Stimulated activated CD4-positive, alpha-beta T cell treated with anti-CD3 and anti-CD28 coated beads, Interleukin-1b, Interleukin-23, amount 100 ng/mL, for 4 hours (primary cell): ENCODE results near the gene PRKCH.

Experiments used
- DNase-seq, 2 donors: peaks; one replicate each; pipeline ENCODE4 v3.0.0-alpha.2; 2020; ENCODE audit warnings: low read depth in 2 of 2

PRKCH gene

GRCh38 chr14:61545726-61546455 is 224.5 kb downstream of the PRKCH start:
- DNase-seq = no peak

- no peak for DNase-seq
Observed at GRCh38 chr14:61547186-61548069, 226.0 kb downstream of the PRKCH start.

GRCh38 chr14:61549425-61549824 is 228.0 kb downstream of the PRKCH start:
- no peak for DNase-seq

GRCh38 chr14:61551384-61551783 is 230.0 kb downstream of the PRKCH start:
- DNase-seq = no peak

- no peak for DNase-seq
Observed at GRCh38 chr14:61552241-61552640, 230.9 kb downstream of the PRKCH start.

- no peak for DNase-seq
Observed at GRCh38 chr14:61553730-61554641, 232.6 kb downstream of the PRKCH start.

GRCh38 chr14:61555056-61555838 is 233.9 kb downstream of the PRKCH start:
- DNase-seq = no peak

- DNase-seq = no peak
Observed at GRCh38 chr14:61556455-61556854, 235.1 kb downstream of the PRKCH start.

- DNase-seq = no peak
Observed at GRCh38 chr14:61557262-61557661, 235.9 kb downstream of the PRKCH start.

- no peak for DNase-seq
Observed at GRCh38 chr14:61557854-61558253, 236.5 kb downstream of the PRKCH start.

- DNase-seq = no peak
Observed at GRCh38 chr14:61558271-61558670, 236.9 kb downstream of the PRKCH start.

GRCh38 chr14:61559641-61560201 is 238.3 kb downstream of the PRKCH start:
- no peak for DNase-seq

- no peak for DNase-seq
Observed at GRCh38 chr14:61560323-61560722, 238.9 kb downstream of the PRKCH start.

GRCh38 chr14:61561104-61561503 is 239.7 kb downstream of the PRKCH start:
- DNase-seq = no peak

- no peak for DNase-seq
Observed at GRCh38 chr14:61561657-61562276, 240.4 kb downstream of the PRKCH start.

GRCh38 chr14:61562321-61563161 is 241.2 kb downstream of the PRKCH start:
- DNase-seq = peak in 1 of 2 donors; percentile 37

GRCh38 chr14:61563162-61563511 is 241.8 kb downstream of the PRKCH start:
- no peak for DNase-seq

- DNase-seq = no peak
Observed at GRCh38 chr14:61563880-61564617, 242.7 kb downstream of the PRKCH start.

GRCh38 chr14:61564618-61565091 is 243.3 kb downstream of the PRKCH start:
- no peak for DNase-seq
